HT1080 (cell line): Measurements from ENCODE around the gene MARCHF6. TPM values are rescaled to one million over a fixed set of nuclear protein-coding genes. Genes with fewer than 3 reads are reported as not detected.
"Not testable (repeated sequence)": the region's sequence is repeated elsewhere in the genome, so short reads cannot be mapped to it uniquely, and the experiment has no call there.

Experiments used
- DNase-seq: peaks from one replicate; pipeline ENCODE4 v3.0.0-alpha.2; 2015; ENCODE audit warnings: low read depth
- small RNA-seq: library from RNA; depleted of rRNA; stranded (forward); fragments of <200 nt; gene quantifications from one replicate; pipeline ENCODE3, GENCODE V24; 2014
- total RNA-seq: library from RNA; depleted of rRNA; stranded (reverse); fragments of >200 nt; shearing (Covaris generic); gene quantifications from 2 replicates; pipeline ENCODE4 v1.2.3, GENCODE V29; 2014; rRNA removed

The MARCHF6 gene
- total RNA-seq, 1 experiment from 2014 or later: 48.5 TPM

GRCh38 chr5:10374046-10375022 lies 20.8 kb downstream of the MARCHF6 start:
- no peak for DNase-seq

- not testable (repeated sequence) for DNase-seq
Measured at GRCh38 chr5:10375146-10375545, 21.7 kb downstream of the MARCHF6 start.

- DNase-seq: no peak
Measured at GRCh38 chr5:10376544-10376943, 23.0 kb downstream of the MARCHF6 start.

- DNase-seq: no peak
Measured at GRCh38 chr5:10377081-10377480, 23.6 kb downstream of the MARCHF6 start.

GRCh38 chr5:10381803-10382202 lies 28.3 kb downstream of the MARCHF6 start:
- no peak for DNase-seq

GRCh38 chr5:10384483-10384882 lies 31.0 kb downstream of the MARCHF6 start:
- no peak for DNase-seq

GRCh38 chr5:10387690-10388089 lies 34.2 kb downstream of the MARCHF6 start:
- DNase-seq: no peak

GRCh38 chr5:10391130-10391529 lies 37.6 kb downstream of the MARCHF6 start:
- DNase-seq: no peak

GRCh38 chr5:10392567-10393328 lies 39.3 kb downstream of the MARCHF6 start:
- DNase-seq: peak; percentile 50

- DNase-seq: no peak
Measured at GRCh38 chr5:10393491-10393890, 40.0 kb downstream of the MARCHF6 start.

GRCh38 chr5:10396552-10396951 lies 43.1 kb downstream of the MARCHF6 start:
- DNase-seq: no peak

- no peak for DNase-seq
Measured at GRCh38 chr5:10399839-10400238, 46.3 kb downstream of the MARCHF6 start.

- no peak for DNase-seq
Measured at GRCh38 chr5:10400411-10400810, 46.9 kb downstream of the MARCHF6 start.

GRCh38 chr5:10400831-10401230 lies 47.3 kb downstream of the MARCHF6 start:
- DNase-seq: no peak

- no peak for DNase-seq
Measured at GRCh38 chr5:10401498-10401897, 48.0 kb downstream of the MARCHF6 start.

Small RNA genes lying within 50 kb of the gene (small RNA-seq; reads per million reads assigned to genes)
- not detected for gene RF00019

Other genes starting within 250 kb of the MARCHF6 start
- gene ATPSCKMT, start 103.8 kb upstream of the MARCHF6 start, total RNA-seq: 22.7 and 29.1 TPM in 2 replicates
- gene CCT5, start 103.4 kb upstream of the MARCHF6 start, total RNA-seq: 1,655 and 1,707 TPM in 2 replicates
- gene CMBL, start 45.8 kb upstream of the MARCHF6 start, total RNA-seq: 18.6 and 19.9 TPM in 2 replicates
- 0.40 TPM in 1 of 2 replicates, not detected in the other for gene ROPN1L, start 88.2 kb downstream of the MARCHF6 start, total RNA-seq
- gene ANKRD33B, start 210.4 kb downstream of the MARCHF6 start, total RNA-seq: 4.9 and 5.2 TPM in 2 replicates